Left kidney (tissue), 2 donors: ENCODE results near the gene XYLT1. TPM values are rescaled to one million over a fixed set of nuclear protein-coding genes. Genes with fewer than 3 reads are reported as not detected.

ENCODE experiments used
- DNase-seq: peaks from one replicate; pipeline ENCODE4 v3.0.0-alpha.2; 2013
- polyA plus RNA-seq: library from polyadenylated mRNA; unstranded; fragments of 120-200 nt; gene quantifications from one replicate; pipeline ENCODE4 v1.2.1, GENCODE V29; 2013; ENCODE audit not compliant: insufficient read length

The XYLT1 gene
- polyA plus RNA-seq, 1 donor, result 7.9 TPM

DNA sequence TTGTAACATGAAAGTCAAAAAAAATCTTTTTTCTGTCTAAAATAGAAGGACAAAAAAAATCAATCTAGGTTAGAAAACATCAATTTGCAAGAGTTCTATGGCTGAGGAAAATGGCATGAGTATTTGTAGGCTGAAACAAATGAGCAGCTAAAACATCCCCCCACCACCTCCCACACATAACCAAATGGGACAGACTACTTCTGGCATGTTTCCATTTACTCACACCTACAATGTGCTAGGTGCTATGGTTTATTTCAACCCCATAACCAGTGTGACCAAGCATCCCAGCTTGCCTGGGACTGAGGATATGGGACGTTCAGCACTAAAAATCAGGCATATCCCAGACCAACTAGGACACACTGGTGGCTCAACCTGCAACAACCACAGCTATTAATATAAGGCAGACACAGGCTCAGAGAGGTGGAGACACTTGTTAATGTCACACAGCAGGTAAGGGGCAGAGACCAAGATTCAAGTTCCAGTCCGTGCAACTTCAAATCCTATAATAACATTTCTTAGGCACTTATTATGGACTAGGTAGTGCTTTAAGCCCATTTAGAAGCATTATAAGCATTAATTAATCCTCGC lies 96.0 kb downstream of the XYLT1 start:
- DNase-seq, result no peak

DNA sequence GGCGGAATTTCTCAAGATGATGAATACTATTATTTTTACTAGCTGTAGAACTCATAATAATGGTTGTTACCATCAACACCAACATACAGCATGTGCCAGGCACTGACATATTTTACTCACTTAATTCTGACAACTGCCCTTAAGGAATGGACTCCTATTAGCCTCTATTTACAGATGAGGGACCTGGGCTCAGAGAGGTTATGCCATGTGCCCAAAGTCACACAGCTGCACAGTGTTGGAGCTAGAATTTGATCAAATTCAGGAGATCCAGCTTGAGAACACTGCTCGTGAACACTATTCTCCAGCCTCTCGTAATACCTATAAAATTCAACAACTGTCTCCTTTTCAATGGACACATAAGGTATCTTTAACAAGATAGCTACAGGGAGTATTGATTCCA lies 97.2 kb downstream of the XYLT1 start:
- DNase-seq, result no peak

DNA sequence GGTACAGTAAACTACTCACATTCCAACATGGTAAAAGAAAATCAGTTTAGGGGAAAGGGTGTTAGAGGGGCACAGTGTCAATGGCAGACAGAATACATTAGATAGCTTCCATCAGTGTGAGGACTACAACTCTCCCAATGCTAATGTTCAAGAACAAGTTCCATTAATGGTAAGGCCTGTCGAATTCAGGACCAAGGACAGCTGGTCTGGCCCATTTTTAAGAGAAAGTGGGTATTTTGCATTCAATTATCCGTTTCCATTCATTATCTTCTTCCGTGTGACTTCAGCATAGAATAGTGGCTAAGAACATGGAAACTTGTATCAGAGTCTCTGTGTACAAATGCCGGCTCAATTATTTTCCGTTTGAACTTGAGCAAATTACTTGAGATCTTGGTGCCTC lies 98.4 kb downstream of the XYLT1 start:
- no peak for DNase-seq

DNA sequence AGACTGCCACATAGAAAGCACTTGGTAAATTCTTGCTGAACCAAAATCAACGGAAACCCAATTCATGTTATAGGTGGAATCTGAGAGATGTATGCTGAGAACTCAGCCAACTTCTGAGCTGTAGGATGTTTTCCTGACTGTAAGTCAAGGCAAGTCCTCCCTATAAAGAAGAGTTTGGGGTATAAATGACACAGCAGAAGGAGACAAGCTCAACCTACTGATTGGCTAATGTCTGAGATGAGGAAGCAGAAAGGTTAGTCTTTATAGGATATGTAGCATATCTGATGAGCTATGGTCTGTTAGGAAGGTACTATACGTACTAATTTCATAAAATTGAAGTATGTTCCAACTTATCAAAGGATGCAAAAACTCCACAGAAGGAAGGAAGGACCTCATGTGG lies 99.5 kb downstream of the XYLT1 start:
- no peak for DNase-seq

DNA sequence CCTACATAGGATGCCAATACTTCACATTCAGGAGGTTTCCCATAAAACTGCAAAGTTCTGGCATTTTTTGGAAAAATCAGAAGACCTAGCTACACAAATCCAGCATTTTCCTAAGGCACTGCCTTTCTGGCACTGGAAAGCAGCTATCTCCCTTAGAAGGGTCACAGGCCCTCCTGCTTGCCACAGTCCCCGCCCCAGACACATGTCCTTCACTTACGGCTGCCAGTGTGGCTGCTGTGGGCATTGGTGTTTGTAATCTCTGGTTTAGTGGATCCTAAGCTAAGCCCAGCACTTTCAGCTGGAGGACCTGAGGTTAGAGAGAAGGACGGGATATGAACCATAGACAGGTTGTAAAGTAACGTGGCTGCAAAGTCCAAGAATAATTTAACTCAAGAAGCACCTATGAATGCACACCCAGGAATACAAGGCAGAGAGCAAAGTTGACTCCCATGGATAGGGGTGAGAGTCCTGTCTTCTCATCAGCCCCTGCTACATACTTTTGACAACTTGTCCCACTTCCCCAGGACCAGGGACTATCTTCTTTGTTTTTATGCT lies 100.0 kb downstream of the XYLT1 start:
- DNase-seq, result no peak

DNA sequence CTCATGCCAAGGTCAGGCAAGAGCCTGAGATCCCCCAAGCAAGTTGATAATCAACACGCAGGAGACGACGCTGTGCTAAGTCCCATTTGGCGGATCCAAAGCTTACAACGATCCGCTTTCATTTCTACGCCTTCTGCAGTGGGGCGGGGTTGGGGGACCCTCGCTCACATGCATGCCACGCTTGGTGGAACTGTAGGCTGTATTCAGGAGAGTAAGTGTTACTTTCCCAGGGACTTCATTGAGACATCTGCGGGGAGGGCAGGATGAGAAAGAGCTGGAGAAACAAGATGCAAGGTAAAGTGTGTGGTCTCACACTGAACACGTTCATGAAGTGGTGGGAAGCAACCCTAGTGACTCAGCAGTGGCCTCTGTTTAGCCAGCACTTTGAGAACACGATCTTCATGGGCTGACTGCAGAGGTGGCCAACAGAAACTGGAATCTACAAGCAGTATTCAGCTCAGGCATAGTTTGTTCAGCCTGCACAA lies 100.5 kb downstream of the XYLT1 start:
- no peak for DNase-seq

DNA sequence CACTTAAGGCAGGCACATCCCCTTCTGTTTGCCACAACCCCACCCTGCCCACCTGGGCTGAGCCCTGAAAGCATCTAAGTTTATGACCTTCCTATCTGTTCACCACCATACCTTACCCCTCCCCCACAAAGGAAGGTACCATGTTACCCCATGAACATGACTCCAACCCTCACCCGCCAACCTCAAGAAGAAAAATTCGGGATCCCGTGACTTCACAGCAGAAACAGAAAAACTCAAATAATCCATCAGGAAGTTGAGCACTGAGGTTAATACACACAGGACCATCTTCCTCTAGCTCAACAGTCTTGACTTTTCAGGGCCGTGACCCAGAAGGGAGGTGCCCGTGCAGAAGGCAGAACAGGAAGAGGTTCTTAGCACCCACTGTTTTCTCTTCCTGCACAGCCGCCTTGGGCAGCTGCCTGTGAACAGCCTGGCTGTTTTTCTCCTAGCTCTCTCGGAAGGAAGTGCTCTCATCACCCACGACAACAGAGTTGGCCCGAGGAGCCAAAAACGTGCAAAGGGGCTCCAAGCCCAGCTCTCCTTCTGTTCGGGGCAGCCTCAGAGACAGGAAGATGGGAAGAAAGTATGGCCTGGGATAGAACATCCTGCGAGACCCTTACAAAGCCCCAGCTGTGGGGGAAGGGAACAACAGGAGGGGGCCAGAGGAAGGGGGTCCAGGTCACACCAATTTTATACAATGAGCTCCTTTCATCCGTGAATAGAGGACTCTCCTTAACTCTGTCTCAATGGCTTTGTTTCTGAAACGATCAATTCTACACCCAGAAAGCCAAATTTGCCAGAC lies 101.1 kb downstream of the XYLT1 start:
- no peak for DNase-seq

DNA sequence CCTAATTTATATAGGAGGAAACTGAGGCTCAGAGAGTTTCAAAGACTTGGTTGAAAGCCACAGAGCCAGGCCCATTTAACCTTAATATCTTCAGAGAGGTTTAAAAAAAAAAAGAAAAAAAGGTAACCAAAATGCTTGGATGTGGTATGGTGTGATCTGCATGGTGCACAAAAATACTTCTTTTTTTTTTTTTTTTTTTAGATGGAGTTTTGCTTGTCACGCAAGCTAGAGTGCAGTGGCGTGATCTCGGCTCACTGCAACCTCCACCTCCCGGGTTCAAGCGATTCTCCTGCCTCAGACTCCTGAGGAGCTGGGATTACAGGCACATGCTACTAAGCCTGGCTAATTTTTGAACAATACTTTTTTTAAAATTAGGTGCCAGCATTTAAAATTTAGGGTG lies 101.8 kb downstream of the XYLT1 start:
- no peak for DNase-seq

DNA sequence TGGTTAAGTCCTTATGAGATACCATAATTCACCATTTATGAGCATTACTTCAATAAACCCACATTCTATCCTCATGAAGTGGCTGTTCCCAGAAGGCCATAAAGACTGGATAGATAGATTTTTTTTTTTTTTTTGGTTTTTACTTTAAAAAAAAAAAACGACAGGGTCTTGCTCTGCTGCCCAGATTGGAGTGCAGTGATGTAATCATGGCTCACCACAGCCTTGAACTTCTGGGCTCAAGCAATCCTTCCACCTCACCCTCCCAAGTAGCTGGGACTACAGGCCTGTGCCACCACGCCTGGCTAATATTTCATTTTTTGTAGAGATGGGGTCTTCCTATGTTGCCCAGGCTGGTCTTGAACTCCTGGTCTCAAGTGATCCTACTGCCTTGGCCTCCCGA lies 102.3 kb downstream of the XYLT1 start:
- DNase-seq, result no peak

DNA sequence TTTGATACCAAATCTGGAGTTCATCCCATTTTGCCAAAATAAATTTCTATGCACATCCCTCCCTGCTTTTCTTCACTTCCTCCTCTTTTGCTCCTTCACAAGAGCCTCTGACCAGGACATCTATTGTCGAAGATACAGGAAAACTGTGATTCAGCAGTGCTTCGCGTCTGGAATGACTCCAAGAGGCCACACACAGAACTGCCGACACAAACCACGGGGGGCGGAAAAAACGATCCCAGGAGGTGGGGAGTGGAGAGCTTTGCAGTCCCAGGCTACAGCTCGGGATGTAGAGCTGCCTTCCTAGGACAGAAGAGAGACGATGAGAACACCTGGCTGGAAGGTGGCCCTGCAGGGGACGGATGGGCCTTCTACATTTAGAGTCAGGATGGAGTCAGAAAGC lies 102.8 kb downstream of the XYLT1 start:
- no peak for DNase-seq

DNA sequence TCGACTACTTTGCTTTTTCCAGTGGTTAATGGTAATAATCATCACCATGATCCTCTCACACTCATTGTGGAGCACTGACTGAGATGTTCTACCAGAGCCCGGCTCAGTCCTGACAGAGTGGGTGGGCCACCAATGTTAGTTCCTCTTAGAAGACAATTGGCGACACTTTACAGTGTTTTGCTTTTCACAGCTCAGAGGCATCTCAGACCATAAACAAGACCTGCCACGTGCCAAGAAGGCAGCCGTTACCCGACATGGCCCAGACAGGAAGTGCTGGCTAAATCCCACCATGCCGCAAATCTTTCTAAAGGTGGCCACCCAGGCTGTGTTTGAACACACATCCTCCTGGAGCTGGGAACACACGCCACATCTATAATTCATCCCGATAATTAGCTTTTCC lies 103.7 kb downstream of the XYLT1 start:
- DNase-seq, result no peak

DNA sequence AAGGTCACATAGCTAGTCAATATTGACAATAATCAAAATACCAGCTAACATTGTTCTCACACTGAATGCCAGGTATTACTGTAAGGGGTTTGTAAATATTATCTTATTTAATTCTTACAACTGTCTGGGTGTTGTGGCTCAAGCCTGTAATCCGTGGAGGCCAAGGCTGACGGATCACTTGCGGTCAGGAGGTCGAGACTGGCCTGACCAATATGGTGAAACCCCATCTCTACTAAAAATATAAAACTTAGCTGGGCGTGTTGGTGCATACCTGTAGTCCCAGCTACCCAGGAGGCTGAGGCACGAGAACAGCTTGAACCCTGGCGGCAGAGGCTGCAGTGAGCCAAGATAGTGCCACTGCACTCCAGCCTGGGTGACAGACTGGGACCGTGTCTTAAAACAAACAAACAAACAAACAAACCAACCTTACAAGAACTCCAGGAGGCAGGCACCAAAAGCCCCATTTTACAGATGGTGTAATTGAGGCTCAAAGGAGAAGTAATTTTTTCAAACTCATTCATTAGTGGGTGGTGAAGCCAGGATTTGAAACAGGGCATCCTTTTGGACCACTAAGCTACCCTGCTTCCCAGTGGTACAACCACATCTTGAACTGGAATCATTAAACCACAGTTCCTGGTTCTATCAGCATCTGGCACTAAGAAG lies 104.3 kb downstream of the XYLT1 start:
- DNase-seq, result no peak

DNA sequence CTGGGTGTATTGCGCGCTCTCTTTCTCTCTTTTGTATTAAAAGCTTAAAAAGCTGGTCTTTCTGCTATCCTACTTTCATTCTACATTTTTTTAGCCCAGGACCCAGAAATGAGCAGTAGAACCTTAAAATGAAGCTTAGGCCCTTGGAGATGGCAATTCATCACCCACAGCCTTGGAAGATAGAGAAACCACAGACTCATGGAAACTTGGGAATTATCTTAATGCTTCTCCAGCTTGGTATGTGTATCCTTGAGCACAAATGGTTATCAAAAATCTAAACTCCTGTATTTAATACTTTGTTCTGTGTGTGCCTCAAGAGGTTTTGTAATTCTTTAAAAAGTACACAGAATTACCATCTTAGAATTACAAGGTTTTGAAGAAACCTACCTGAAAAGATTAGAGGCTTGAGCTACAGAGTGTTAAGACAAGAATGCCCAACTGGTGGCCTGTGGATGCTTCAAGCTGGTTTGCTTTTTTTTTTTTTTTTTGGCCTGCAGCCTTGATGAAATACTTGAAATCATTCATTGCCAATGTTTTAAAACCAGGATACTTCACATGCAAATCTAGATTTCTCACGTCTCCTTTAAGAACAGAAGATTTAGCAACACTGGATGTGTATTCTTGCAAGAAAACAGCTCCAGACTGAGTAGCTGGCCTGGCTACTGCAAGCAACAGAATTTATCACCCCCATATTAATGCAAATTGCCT lies 105.0 kb downstream of the XYLT1 start:
- DNase-seq, result no peak

DNA sequence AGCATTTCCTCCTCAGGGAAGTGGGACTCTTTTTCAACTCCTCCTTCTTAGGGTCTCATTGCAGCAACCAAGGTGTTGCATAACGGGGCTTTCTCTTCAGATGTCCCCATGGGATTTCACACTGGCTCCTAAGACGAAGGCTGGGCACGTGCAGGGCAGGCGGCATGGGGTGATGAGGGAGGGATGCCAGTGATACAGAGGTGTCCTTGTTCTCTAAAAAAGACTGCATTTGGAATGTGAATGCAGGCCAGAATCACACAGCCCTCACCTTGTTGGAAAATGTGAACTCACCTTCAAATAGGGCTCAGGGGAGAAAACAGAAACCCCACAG lies 105.6 kb downstream of the XYLT1 start:
- no peak for DNase-seq

DNA sequence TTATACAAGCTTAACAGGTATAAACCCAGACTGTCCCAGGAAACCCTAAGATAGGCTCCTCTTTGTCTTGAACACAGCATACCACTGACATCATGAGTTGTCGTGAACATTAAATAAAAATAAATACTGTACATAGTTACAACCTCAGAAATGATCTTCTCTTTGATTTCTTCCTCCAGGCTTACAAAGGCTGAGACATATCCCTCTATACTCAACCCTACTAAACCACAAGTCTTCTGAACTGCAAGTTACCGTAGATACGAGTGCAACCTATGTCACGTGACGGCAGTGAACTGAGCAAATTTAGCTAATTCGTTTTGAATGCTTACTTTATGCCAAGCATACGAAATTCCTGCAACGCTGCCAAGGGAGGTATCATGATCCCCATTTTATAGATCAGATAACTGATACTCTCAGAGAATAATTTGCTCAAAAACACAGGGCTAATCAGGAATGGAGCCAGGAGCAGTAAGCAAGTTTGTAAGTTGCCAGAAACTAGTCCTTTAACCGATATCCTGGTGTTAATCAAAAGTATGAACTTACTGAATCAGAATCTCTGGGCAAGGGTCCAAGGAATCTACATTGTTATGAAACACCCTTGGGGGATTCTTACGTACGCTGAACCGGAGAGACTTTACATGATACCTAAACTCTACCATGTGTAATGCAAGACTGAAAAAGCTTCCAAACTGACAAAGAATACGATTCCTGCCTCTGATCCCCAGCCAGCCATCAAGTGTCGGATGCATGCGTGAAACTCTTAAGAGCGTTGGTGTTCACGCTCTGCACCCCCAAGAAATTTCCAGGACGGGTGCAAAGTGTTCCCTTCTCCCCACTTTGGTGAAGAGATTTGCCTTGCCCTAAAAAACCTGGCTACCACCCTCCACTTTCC lies 106.2 kb downstream of the XYLT1 start:
- no peak for DNase-seq

DNA sequence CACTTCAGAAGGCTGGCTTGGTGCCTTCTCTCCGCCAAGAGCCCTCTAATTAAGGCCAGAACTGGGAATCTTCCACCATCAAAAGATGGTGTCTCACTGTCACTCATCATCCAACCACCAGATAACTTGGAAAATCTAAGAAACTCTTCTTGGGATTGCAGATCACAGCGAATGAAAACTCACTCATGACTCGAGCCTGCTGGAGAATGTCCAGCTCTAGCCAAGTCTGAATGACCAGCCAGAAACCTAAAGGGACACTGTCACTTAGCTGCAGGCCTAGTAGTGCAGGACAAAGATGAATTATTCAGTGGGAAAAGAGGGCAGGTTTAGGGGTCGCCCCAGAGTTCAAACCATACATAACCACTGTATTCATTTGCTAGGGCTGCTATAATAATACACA lies 107.8 kb downstream of the XYLT1 start:
- DNase-seq, result no peak

DNA sequence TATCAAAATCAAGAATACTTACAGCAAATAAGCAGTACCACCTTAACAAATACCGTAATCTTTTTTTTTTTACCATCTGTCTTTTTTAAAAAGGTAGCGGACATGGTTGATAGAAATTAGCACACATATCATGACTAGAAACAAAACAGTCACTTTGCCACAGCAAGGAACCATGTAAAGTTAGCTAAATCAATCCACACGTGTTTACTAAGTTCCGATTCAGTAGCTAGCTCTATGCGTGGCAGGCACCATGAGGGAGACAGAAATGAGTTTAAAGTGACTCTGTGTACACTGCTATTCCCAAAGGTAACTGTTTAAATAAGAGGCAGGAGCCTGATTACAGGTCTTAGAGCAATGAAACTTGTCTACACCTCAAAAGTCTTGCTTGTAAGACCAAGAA lies 108.6 kb downstream of the XYLT1 start:
- no peak for DNase-seq

DNA sequence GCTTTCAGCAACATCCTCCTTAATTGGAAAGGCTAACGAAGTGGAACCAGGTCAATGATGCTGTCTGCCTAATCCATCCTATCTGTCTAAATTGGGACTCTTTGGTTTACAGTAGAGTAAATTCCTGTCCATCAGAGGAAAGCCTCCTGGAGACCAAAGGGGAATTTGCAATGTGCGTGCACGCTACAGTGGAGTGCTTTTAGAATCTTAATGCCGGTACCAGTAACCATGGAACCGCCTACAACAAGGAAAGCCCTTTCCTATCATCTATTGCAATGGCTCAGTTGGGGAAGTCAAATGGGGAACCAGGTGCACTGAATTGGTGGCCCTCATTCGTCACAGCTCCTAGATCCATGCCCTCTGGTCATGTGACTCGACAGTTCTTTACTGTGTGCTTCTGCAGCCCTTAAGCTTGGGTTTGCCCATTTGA lies 110.1 kb downstream of the XYLT1 start:
- no peak for DNase-seq

DNA sequence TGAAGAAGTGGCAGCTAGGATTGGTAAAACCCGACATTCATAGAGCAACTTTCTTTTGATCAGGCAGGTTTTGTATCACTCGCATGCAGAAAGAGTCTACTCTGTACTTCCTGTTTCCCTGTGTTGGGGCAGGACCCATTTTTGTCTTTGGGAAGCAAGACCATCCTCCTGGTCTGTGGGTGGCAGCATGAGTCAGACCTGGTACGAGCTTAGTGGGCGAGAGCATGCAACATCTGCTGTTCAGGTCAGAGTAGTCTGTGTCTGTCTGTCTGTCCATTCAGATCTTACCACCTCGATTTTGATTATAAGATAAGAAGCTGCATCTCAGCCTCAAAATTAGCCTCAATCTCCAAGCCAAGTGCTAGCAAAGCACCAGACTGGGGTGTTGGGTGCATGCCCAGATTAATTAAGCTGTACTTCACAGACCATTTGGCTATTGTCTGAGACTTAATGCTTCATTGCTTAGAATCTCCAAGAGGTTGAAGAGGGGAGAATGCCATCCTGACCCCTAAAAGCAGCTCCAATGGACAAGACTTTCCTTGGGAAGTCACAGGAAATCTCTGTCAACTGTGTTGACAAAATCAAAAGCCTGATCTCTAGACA lies 110.9 kb downstream of the XYLT1 start:
- DNase-seq, result no peak

DNA sequence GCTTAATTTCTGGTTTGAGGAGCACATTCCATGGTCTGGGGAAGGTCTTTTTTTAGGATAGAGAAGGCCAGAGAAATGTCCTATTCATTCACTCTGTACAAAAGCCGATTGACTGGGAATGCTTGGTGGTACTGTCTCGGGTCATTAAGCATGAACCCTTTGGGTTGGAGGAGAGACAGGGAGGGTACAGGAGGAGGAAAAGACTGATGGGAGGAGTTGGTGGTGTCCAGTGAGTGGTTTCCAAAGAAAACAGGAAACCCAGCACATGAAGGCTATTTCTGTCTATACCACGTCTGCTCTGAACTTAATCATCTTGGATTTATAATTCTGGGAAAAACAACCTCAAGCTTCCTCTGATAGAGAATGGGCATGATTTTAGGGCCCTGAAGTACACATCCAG lies 111.9 kb downstream of the XYLT1 start:
- no peak for DNase-seq

DNA sequence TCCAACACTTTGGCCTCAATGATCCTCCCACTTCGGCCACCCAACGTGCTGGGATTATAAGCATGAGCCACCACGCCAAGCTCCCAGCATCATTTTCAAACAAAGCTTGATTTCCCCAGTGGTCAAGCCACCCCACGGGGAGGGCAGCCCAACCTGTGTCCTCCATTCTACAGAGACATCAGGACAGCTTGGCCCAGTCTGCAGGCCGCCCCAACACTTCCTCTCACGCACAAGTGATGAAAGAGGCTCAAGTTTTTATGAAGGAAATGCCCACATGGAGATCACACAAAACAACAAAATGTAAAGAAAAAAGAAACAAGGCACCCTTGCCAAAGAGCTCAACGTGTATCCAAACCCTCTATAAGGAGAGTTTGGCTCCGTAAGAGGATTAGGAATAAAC lies 112.4 kb downstream of the XYLT1 start:
- no peak for DNase-seq
